GM18511 (cell line): ENCODE data around the gene ITGB4.
A peak's percentile ranks its signal among the peaks of the same experiment; 100 is the strongest.

Experiments
- ATAC-seq: cut with Tn5 transposase; IDR thresholded peaks from one replicate; pipeline ENCODE4 v1.9.1; 2021; ENCODE audit warnings: mild to moderate bottlenecking, moderate library complexity; ENCODE audit not compliant: unreplicated experiment

The ITGB4 gene

DNA sequence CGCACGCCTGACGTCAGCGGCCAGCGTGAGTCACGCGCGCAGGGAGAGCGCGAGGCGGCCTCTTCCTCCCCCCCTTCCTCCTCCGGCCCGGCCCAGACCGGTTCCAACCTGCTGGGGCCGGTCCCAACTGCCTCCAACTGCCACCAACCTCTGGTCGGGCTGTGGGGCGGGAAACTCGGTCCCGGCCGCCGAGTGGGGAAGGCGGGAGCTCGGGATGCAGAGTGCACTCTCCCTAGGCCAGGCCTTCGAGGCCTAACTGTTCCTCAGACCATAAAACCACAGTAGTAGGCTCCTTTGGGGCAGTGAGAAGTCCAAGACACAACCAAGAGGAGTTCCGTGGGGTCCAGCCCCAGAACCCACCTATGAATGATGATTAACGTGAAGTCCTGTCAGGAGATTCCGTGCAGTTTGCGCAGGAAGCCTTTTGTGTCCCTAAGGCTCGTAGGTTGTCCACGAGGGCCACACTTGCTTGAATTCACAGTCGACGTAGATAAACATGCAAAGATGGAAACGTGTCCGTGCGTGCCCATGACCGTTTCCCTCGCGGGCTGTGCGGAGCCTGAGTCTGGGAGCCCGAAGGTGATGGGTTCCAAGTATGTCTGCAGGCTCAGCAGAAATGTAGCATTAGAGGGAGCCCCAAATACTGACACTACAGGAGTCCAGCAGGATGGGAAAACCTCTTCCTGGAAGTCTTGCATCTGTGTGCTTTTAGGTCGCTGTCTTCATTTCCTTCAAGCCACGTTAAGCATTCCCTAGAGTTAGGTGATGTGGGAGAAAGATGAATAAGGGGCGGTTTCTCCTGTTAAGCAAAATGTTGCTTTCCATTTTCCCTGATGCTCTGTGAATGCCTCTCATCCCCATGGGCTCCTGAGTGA lies 64.0 kb downstream of the ITGB4 start:
- peak; percentile 65 for ATAC-seq

DNA sequence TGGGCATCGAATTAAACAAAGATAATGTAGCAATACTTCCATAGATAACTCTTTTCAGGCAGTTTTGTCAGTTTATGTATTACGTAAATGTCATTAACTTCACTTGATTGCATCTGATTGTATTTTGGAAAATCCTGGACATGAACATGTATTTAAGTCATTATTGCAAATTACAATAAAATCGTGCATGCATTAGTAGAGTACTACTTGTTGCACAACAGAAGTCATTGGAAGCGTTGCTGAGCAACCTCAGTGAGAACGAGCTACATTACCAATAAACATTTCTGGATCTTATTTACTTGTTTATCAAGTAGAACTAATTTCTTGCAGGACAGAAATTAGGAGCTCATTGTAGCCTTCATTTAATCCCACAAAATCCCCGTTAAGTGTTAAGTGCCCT lies 70.0 kb downstream of the ITGB4 start:
- no peak for ATAC-seq

DNA sequence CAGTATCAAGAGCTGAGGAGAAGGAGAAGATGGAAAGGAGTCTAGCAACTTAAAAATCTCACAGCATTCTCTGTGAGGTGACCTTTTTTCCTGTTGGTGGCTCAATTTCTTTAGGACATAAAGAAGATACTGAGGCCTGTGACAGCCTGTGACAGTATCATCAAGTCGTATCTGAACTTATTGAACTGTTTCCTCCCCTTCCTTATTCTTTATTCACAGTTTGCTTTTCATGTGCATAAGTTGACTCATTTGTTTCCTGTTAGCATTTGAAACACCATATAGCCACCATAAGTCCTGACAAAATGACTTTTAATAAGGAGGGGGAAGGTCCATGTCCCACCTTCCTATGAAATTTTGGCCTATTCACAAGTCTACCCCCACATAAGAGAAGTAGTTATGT lies 72.2 kb downstream of the ITGB4 start:
- no peak for ATAC-seq

DNA sequence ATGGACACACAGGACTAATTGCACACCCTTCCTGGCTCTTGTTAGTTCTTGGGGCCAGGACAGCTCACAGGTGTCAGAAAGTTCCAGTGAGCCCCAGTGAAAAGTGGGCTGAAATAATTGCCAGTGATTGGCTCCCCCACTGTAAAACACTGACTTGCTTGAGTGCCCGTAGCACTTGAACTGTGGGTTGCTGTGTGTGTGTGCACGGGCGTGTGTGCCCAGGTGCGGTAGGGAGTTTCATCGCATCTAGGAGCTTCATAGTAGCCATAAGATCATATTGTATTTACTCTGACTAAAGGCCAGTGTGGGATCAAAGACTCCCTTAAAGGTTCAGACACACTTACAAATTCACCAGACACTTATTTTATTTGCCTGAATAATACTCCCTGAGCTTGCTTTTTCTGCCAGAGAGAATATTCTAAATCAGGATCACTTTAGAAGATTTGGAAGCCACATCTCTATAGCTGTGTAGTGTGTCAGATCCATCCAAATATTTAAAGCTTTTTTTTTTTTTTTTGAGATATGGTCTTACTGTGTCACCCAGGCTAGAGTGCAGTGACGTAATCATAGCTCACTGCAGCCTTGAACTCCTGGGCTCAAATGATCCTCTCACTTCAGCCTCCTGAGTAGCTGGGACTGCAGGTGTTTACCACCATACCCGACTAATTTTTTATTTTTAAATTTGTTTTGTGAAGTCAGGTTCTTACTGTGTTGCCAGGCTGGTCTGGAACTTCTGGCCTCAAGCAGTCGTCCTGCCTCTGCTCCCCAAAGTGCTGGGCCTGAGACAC lies 74.8 kb downstream of the ITGB4 start:
- no peak for ATAC-seq

DNA sequence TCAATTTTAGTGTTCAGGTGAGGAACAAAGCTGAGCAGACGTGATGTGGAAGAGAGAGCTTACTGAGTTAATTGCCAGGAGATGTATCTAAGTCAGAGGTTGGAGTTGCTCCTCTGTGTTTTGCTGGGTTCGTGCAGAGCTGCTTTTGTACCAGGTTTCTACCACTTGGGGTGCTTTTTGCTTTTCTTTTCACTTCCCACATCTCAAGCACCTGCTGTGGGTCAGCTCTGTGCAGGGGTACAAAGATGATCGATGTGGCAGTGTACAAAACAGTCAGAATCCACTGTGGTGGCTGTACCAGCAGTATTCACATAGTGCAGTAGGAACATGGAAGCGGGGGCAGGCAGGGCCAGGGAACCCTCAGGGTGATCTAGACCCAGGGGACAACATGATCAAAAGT lies 78.1 kb downstream of the ITGB4 start:
- no peak for ATAC-seq

DNA sequence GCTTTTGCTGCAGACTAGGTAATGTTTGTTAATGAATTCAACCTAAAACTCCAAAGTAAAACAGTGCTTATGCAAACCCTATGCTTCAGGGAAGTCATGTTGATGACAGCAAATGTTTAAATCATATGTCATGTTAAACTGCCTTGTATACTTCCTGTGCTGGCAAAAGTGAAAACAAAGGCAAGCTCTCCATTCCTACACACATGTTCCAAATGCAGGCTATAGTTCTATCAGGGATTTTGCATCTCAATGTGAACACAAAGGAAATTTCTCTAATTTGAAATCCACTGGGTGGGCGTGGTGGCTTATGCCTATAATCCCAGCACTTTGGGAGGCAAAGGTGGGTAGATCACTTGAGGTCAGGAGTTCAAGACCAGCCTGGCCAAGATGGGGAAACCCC lies 82.6 kb downstream of the ITGB4 start:
- no peak for ATAC-seq

DNA sequence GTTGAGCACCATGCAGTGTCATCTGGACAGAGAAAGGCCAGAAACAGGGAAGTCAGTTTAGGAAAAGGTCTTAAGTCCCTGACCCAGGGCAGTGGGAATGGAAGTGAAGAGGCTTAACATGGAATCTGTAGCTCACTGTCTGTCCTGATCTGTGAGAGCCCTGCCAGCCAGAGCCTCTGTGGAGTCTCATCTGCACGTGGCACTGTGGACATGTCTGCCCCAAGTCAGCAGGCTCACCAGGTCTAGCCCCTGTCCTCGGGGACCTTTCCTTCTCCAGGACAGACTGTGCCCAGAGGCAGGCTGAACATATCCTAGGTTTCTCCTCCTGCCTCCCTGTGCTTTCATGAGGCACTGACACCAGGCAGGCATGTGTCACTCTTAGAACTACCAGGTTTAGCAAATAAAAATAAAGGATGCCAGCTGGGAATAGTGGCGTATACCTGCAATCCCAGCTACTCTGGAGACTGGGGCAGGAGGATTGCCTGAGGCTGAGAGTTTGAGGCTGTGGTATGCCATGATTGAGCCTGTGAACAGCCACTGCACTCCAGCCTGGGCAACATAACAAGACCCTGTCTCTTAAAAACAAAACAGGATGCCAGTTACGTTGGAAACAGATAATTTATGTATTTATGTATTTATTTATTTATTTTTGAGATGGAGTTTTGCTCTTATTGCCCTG lies 85.7 kb downstream of the ITGB4 start:
- ATAC-seq = no peak
